HG03520 (cell line): ENCODE data around the gene GYS1.

ENCODE experiments used
- ATAC-seq: cut with Tn5 transposase; IDR thresholded peaks from one replicate; pipeline ENCODE4 v1.9.1; 2021; ENCODE audit warnings: mild to moderate bottlenecking, moderate library complexity; ENCODE audit not compliant: unreplicated experiment

GYS1 gene

GRCh38 chr19:48965040-48965805 lies 27.9 kb downstream of the GYS1 start, which contains the start of gene FTL:
Gene FTL (plus strand): TSS chr19:48965309. CDS start chr19:48965508, 199 bp downstream.
- ATAC-seq: peak; percentile 62

- ATAC-seq: no peak
Measured at GRCh38 chr19:48964205-48965039, 28.7 kb downstream of the GYS1 start.

- peak; percentile 25 for ATAC-seq
Measured at GRCh38 chr19:48963371-48964204, 29.5 kb downstream of the GYS1 start.

GRCh38 chr19:48962849-48963165 lies 30.3 kb downstream of the GYS1 start:
- no peak for ATAC-seq

- no peak for ATAC-seq
Measured at GRCh38 chr19:48962029-48962848, 30.9 kb downstream of the GYS1 start.

GRCh38 chr19:48961673-48962028 lies 31.5 kb downstream of the GYS1 start:
- no peak for ATAC-seq

- ATAC-seq: no peak
Measured at GRCh38 chr19:48961051-48961649, 32.0 kb downstream of the GYS1 start.

- no peak for ATAC-seq
Measured at GRCh38 chr19:48959341-48960239, 33.5 kb downstream of the GYS1 start.

GRCh38 chr19:48958006-48958405 lies 35.1 kb downstream of the GYS1 start:
- ATAC-seq: no peak

- ATAC-seq: no peak
Measured at GRCh38 chr19:48955308-48955958, 37.7 kb downstream of the GYS1 start.

GRCh38 chr19:48954595-48955307 lies 38.4 kb downstream of the GYS1 start, which contains the start of gene BAX:
Gene BAX (plus strand): TSS chr19:48954875. CDS start chr19:48954929, 54 bp downstream.
- peak; percentile 83 for ATAC-seq

GRCh38 chr19:48953990-48954594 lies 39.0 kb downstream of the GYS1 start:
- no peak for ATAC-seq

- no peak for ATAC-seq
Measured at GRCh38 chr19:48953141-48953540, 40.0 kb downstream of the GYS1 start.

- ATAC-seq: no peak
Measured at GRCh38 chr19:48950830-48951519, 42.1 kb downstream of the GYS1 start.

GRCh38 chr19:48950159-48950558 lies 43.0 kb downstream of the GYS1 start:
- no peak for ATAC-seq

GRCh38 chr19:48947258-48947542 lies 45.9 kb downstream of the GYS1 start:
- no peak for ATAC-seq
